GM18868 (cell line): ENCODE data around the gene SFRP2.

Experiments used
- ATAC-seq: cut with Tn5 transposase; IDR thresholded peaks from one replicate; pipeline ENCODE4 v1.9.1; 2021; ENCODE audit warnings: mild to moderate bottlenecking, moderate library complexity; ENCODE audit not compliant: unreplicated experiment

The SFRP2 gene

DNA sequence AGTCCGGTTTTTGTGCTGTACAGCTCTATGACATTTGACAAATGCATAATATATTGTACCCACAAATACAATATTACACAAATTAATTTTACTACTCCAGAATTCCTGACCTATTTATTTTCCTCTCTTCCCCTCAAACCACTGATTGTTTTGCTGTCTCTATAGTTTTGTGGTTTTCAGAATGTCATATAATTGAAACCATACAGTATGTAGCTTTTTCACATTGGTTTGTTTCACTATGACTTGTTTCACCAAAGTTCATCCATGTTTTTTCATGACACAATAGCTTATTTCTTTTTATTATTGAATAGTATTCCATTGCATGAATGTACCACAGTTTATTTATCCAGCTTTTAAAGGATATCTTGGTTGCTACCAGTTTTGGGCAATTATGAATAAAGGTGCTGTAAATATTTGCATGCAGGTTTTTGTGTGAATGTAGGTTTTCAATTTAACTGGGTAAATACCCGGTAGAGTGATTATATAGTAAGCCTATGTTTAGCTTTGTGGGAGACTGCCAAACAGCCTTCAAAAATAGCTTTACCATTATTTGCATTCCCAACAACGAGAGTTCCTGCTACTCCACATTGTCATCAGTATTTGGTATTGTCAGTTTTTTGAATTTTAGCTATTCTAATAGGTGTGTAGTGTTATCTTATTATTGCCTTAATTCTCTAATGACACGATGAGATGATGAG is 55.0 kb downstream of the SFRP2 start:
- peak; percentile 70 for ATAC-seq

GRCh38 chr4:153731239-153731638 is 57.6 kb downstream of the SFRP2 start:
- ATAC-seq: no peak
